SH-SY5Y (cell line): ENCODE data around the gene ZBTB20.

Experiments
- GATA2 ChIP-seq: IDR thresholded peaks from 2 replicates; pipeline ENCODE4 v1.6.1; 2011; ENCODE audit warnings: mild to moderate bottlenecking, low read depth, low read length
- GATA3 ChIP-seq: IDR thresholded peaks from 2 replicates; pipeline ENCODE4 v1.6.1; 2011; ENCODE audit warnings: low read depth, mild to moderate bottlenecking, low read length, moderate library complexity

DNA sequence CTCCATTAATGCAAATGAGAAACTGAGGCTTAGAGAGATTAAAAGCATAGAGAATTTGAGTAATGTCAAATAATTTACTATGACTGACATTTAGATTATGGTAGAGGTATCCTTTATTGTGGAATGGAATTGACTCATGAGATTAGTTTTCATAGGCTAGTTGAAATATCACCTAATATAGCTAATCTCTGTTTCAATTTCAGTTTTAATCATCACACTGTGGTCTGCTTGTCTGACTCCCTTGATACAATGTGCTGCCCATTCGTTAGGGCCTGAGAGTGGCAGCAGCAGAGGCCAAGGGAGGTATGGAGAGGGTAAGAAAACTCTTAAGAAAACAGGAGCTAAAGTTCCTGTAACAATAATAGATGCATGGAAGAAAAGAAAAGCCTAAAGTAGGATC, 13.2 kb upstream of the ZBTB20 start:
- TF ChIP-seq GATA2 (no peak), GATA3 (no peak)
